ENCODE data around the gene PHRF1. TPM values are rescaled to one million over a fixed set of nuclear protein-coding genes. Genes with fewer than 3 reads are reported as not detected.

Gene PHRF1
- total and polyA plus RNA-seq, 11 donors = 11.6 to 21.3 (median 18.1) TPM

DNA sequence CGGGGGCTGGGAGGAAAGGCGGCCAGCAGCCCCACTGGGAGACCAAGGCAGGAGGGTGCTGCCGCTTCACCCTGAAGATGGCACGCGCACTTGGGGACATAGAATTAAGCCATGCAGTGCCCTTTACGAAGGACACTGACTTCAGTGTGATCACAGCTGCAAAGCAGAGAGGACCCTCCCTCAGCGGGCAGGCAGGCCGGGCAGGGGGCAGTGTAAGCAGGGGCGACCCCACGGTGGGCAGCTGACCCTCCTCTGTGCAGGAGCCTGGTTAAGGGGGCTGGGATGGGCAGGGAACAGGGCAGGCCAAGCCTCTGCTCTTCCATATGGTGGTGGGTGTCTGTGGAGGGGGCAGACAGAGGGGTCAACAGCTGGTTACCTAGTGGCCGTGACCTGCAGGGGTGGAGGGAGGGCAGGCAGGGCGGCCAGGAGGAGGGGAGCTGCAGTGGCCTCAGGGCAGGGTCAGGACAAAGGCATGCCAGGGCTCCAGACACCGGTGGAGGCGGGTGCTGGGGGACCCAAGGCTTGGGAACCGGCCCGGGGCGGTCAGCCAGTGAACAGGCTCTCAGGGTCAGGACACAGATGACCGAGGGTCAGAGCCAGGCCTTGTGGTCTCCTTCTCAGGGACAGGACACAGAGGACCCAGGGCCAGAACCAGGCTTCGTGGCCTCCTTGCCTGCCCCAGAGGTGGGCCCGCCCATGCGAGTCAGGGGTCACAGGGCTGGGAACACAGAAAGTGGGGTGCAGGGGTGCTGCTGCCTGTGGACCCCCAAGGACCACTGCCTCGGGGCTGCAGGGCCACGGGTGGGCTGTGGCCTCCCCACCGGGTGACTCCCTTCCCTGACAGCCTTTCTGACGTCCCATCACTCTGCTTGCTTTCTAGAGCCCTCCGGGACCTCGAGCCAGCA lies 22.9 kb upstream of the PHRF1 start:
- Histone ChIP-seq H3K27me3 (peaks cover 27 to 74% (median 48%) of the 10 kb centered on the region in 9 donors), H3K4me1 (peaks cover 0 to 22% (median 13%) of the 10 kb centered on the region in 12 donors), H3K9me3 (no peaks in the 10 kb centered on the region), H3K27ac (no peak overlapping the region), H3K36me3 (no peaks in the 10 kb centered on the region), H3K4me3 (no peak overlapping the region)
- DNase-seq = no peak
- ATAC-seq = no peak
- intact Hi-C loops (cut with DNase I) = loop anchor here in 1 of 10 donors (5.0 kb wide), 1 partner anchor 174 kb away; no protein-coding TSS in a partner anchor
- 78 to 88% (median 86%) methylated on average over 20 to 27 of the region's 27 CpGs for WGBS, 4 donors
- TF ChIP-seq POLR2A (IDR thresholded peaks at IDR 0.05) = no peak
- TF ChIP-seq, protein P1, sequence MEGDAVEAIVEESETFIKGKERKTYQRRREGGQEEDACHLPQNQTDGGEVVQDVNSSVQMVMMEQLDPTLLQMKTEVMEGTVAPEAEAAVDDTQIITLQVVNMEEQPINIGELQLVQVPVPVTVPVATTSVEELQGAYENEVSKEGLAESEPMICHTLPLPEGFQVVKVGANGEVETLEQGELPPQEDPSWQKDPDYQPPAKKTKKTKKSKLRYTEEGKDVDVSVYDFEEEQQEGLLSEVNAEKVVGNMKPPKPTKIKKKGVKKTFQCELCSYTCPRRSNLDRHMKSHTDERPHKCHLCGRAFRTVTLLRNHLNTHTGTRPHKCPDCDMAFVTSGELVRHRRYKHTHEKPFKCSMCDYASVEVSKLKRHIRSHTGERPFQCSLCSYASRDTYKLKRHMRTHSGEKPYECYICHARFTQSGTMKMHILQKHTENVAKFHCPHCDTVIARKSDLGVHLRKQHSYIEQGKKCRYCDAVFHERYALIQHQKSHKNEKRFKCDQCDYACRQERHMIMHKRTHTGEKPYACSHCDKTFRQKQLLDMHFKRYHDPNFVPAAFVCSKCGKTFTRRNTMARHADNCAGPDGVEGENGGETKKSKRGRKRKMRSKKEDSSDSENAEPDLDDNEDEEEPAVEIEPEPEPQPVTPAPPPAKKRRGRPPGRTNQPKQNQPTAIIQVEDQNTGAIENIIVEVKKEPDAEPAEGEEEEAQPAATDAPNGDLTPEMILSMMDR (IDR thresholded peaks at IDR 0.05) = no peak

DNA sequence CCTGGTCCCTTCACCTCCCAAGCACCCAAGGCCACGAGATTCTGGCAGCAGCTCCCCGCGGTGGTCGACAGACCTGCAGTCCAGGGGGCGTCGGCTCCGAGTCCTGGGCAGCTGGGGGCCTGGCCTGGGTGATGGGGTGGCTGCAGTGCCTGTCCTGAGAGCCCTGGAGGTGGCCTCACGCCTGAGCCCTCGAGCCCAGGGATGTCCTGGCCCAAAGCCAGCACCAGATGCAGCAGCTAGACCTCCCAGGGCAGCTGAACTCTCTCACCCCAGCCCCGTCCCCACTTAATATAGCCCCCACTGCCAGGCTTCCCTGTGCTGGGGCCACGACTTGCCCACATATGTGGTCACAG lies 22.3 kb upstream of the PHRF1 start:
- H3K4me1 ChIP-seq = peaks cover 0 to 22% (median 13%) of the 10 kb centered on the region in 12 donors
- peaks cover 27 to 80% (median 54%) of the 10 kb centered on the region in 9 donors for H3K27me3 ChIP-seq
- 49 to 78% (median 54%) methylated on average over 7 to 11 of the region's 11 CpGs for whole genome bisulfite sequencing, 4 donors
- no peak for DNase-seq
- TF ChIP-seq, protein P1 (IDR thresholded peaks at IDR 0.05) = no peak
- TF ChIP-seq POLR2A (IDR thresholded peaks at IDR 0.05) = no peak
- H3K36me3 ChIP-seq = no peaks in the 10 kb centered on the region
- H3K9me3 ChIP-seq = no peaks in the 10 kb centered on the region
- H3K27ac ChIP-seq = no peak overlapping the region
- no peak overlapping the region for H3K4me3 ChIP-seq
- no peak for ATAC-seq
- intact Hi-C loops (cut with DNase I) = loop anchor here in 3 of 10 donors (2.0 to 5.0 kb wide), 3 partner anchors 75 to 173 kb away; no protein-coding TSS in a partner anchor

DNA sequence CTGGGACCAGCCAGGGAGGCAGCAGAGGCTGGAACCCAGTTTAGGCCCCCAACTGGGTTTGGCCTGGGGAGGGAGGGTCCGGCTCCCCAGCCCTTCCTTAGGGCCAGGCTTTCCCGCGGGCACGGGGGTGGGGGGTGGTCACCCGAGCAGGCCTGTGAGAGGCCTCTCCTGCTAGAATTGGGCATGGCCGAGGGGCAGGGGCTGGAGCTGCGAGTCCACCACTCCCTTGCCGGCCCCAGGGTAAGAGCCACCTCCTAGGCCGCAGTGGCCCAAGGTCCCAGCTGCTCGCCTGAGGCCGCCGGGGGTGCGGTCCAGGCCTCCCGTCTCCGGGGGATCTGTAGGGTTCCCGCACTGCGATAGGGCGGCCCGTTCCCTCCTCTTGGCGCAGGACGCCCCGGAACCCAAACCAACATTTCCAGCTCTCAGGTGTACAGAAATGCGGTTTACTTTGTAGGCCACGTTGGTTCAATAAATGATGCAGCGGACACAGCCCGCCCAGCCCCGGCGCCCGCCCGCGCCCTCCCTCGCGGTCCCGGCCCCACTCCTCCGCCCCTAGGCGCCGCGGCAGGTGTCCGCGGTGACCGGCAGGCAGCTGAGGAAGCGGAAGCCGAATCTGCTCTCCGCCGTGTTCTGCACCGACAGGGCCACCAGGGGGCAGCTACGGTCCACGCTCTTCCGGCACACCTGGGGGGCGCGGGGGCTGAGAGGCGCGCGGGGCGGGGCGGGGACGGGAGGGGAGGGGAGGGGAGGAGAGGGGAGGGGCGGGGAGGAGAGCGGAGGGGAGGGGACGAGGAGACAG lies 21.6 kb upstream of the PHRF1 start:
- peaks cover 0 to 22% (median 13%) of the 10 kb centered on the region in 12 donors for H3K4me1 ChIP-seq
- H3K27me3 ChIP-seq = peaks cover 27 to 87% (median 58%) of the 10 kb centered on the region in 9 donors
- WGBS, 4 donors = 0 to 13% (median 9%) methylated on average over 1 to 57 of the region's 60 CpGs
- DNase-seq = peak in 3 of 5 donors; percentile 49 to 59 (median 55)
- peak overlapping the region in 9 of 12 donors; percentile 10 to 50 (median 25) for H3K4me3 ChIP-seq
- intact Hi-C loops (cut with DNase I) = loop anchor here in 9 of 10 donors (1.0 to 5.0 kb wide), 7 partner anchors 73 to 173 kb away; partner anchors contain the start of gene SCT (in 1 of the 9)
- ATAC-seq = peak in 3 of 4 donors; percentile 29 to 69 (median 56)
- TF ChIP-seq POLR2A (IDR thresholded peaks at IDR 0.05) = no peak
- TF ChIP-seq, protein P1 (IDR thresholded peaks at IDR 0.05) = peak; percentile 38 to 66 (median 54)
- H3K9me3 ChIP-seq = no peaks in the 10 kb centered on the region
- H3K36me3 ChIP-seq = no peaks in the 10 kb centered on the region
- no peak overlapping the region for H3K27ac ChIP-seq

Measured in heart left ventricle (tissue), 16 donors.